Fibroblast of mammary gland (primary cell): ENCODE data around the gene SLC24A1.

ENCODE experiments used
- DNase-seq: peaks from one replicate; pipeline ENCODE4 v3.0.0-alpha.2; 2010; ENCODE audit warnings: low read depth
- H3K4me3 ChIP-seq: 2 replicates; pipeline ENCODE4 v1.5.1; 2011; ENCODE audit warnings: low read depth, mild to moderate bottlenecking, low read length, moderate library complexity; ENCODE audit not compliant: control insufficient read depth
- TF ChIP-seq, protein P1 (sequence below): conservative IDR thresholded peaks from 2 replicates; pipeline ENCODE4 v1.5.1; 2011; ENCODE audit warnings: low read depth, low read length, inconsistent platforms; ENCODE audit not compliant: control insufficient read depth, insufficient read depth

SLC24A1 gene

GRCh38 chr15:65680544-65680943, 58.8 kb downstream of the SLC24A1 start:
- DNase-seq: no peak
- H3K4me3 ChIP-seq: no peak overlapping the region
- TF ChIP-seq, protein P1, sequence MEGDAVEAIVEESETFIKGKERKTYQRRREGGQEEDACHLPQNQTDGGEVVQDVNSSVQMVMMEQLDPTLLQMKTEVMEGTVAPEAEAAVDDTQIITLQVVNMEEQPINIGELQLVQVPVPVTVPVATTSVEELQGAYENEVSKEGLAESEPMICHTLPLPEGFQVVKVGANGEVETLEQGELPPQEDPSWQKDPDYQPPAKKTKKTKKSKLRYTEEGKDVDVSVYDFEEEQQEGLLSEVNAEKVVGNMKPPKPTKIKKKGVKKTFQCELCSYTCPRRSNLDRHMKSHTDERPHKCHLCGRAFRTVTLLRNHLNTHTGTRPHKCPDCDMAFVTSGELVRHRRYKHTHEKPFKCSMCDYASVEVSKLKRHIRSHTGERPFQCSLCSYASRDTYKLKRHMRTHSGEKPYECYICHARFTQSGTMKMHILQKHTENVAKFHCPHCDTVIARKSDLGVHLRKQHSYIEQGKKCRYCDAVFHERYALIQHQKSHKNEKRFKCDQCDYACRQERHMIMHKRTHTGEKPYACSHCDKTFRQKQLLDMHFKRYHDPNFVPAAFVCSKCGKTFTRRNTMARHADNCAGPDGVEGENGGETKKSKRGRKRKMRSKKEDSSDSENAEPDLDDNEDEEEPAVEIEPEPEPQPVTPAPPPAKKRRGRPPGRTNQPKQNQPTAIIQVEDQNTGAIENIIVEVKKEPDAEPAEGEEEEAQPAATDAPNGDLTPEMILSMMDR: no peak

- no peak for DNase-seq
- TF ChIP-seq, protein P1: no peak
- H3K4me3 ChIP-seq: no peak overlapping the region
These were observed 60.7 kb downstream of the SLC24A1 start for GRCh38 chr15:65682404-65682911.

DNA sequence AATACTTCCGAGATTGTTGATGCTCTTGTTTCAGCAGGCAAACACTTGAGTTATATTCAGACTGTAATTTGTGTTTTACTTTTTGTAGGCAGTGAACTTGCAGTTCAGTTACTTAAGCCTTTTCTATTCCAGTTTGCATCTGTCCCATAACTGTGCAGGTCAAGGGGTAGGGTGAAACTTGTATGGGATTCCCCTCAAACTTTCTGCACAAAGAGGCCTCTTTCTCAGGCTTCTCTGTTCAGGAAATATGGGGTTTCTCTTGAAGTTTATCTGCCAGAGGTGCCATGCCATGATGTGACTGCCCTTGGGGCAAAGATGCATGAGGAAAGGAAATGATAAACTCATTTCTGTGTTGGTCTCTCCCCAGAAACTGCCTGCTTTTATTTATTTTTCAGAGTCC, 66.7 kb downstream of the SLC24A1 start:
- no peak overlapping the region for H3K4me3 ChIP-seq
- TF ChIP-seq, protein P1: no peak
- DNase-seq: no peak

DNA sequence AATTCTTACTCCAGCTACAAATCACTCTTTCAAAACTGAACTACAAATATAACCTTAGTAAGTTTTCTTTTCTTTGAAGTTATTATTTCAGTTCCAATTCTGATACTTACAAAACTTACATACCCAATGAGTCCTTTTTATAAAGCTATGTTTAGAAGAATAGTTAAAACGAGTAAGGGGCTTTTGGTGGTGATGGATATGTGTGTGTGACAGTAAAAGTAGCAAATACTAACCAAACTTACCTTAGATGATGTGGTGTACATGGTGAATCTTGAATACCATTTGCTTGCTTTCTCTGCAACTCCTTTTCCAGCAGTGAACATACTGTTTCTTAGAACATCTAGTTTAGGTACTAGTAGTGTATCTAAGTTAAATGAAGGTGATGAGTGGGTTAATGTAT, 68.4 kb downstream of the SLC24A1 start:
- DNase-seq: no peak
- TF ChIP-seq, protein P1: no peak

GRCh38 chr15:65690778-65691177, 69.0 kb downstream of the SLC24A1 start:
- DNase-seq: peak; percentile 43
- H3K4me3 ChIP-seq: no peak overlapping the region
- TF ChIP-seq, protein P1: no peak

More for the DNA sequence above, 68.4 kb downstream of the SLC24A1 start:
- H3K4me3 ChIP-seq: no peak overlapping the region

DNA sequence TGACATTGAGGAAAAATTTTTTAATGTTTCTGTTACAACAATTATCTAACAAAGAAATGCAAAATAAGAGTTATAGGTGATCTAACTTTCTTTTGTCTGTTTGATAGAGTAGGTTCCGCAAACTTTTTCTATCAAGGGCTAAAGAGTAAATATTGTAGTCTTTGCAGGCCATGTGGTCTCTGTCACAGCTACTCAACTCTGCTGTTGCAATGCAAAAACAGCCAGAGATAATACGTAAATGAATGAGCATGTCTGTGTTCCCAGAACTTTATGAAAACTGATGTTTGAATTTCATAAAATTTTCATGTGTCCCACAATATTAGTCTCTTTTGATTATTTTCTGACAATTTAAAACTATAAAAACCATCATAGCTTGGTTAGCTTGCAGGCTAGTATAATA, 73.3 kb downstream of the SLC24A1 start:
- no peak for DNase-seq
- TF ChIP-seq, protein P1: no peak
- H3K4me3 ChIP-seq: no peak overlapping the region
